ENCODE data around the gene AGBL3.

AGBL3 gene

GRCh38 chr7:135079068-135079467 lies 92.8 kb downstream of the AGBL3 start:
- Histone ChIP-seq H3K9me3 (ENCODE audit: low read length) (no peaks in the 10 kb centered on the region), H3K27me3 (ENCODE audit: control insufficient read depth in 1 of 2, insufficient read depth in 2 of 2, low read length in 2 of 2) (no peaks in the 10 kb centered on the region), H3K4me3 (ENCODE audit: low read depth in 1 of 2, low read length in 2 of 2) (no peak overlapping the region), H3K36me3 (ENCODE audit: insufficient read depth, low read length) (no peaks in the 10 kb centered on the region), H3K27ac (ENCODE audit: low read depth, low read length) (no peak overlapping the region), H3K4me1 (ENCODE audit: insufficient read depth, low read length) (no peaks in the 10 kb centered on the region), H3K9ac (ENCODE audit: low read length) (no peak overlapping the region)

DNA sequence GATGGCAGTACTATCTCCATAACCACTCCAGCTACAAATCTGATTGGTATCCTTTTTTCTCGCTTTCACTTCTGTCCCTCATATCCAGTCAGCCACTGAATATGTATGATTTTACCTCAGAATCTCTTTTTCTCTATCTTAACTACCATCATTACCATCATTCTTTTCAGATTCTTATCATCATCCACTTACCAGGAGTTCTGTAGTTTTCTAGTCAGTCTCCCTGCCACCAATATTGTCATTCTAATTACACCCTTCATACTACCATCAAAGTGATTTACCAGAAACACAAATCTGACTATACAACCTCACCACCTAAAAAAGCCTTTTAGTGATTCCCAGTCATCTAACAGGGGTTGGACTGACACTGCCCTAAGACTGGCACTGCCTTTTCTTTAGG lies 96.7 kb downstream of the AGBL3 start:
- no peak overlapping the region for H3K9ac ChIP-seq (ENCODE audit: low read length)
- no peaks in the 10 kb centered on the region for H3K36me3 ChIP-seq (ENCODE audit: insufficient read depth, low read length)
- H3K27ac ChIP-seq (ENCODE audit: low read depth, low read length): no peak overlapping the region
- H3K4me1 ChIP-seq (ENCODE audit: insufficient read depth, low read length): no peaks in the 10 kb centered on the region
- H3K27me3 ChIP-seq (ENCODE audit: control insufficient read depth in 1 of 2, insufficient read depth in 2 of 2, low read length in 2 of 2): no peaks in the 10 kb centered on the region
- H3K9me3 ChIP-seq (ENCODE audit: low read length): no peaks in the 10 kb centered on the region
- H3K4me3 ChIP-seq (ENCODE audit: low read depth in 1 of 2, low read length in 2 of 2): no peak overlapping the region

- Histone ChIP-seq H3K9me3 (ENCODE audit: low read length) (no peaks in the 10 kb centered on the region), H3K4me3 (ENCODE audit: low read depth in 1 of 2, low read length in 2 of 2) (no peak overlapping the region), H3K9ac (ENCODE audit: low read length) (no peak overlapping the region), H3K36me3 (ENCODE audit: insufficient read depth, low read length) (no peaks in the 10 kb centered on the region), H3K4me1 (ENCODE audit: insufficient read depth, low read length) (no peaks in the 10 kb centered on the region), H3K27me3 (ENCODE audit: control insufficient read depth in 1 of 2, insufficient read depth in 2 of 2, low read length in 2 of 2) (no peaks in the 10 kb centered on the region), H3K27ac (ENCODE audit: low read depth, low read length) (no peak overlapping the region)
These were observed 102.3 kb downstream of the AGBL3 start for GRCh38 chr7:135088566-135088965.

- Histone ChIP-seq H3K4me3 (ENCODE audit: low read depth in 1 of 2, low read length in 2 of 2) (no peak overlapping the region), H3K9ac (ENCODE audit: low read length) (no peak overlapping the region), H3K36me3 (ENCODE audit: insufficient read depth, low read length) (no peaks in the 10 kb centered on the region), H3K9me3 (ENCODE audit: low read length) (no peaks in the 10 kb centered on the region), H3K27ac (ENCODE audit: low read depth, low read length) (no peak overlapping the region), H3K27me3 (ENCODE audit: control insufficient read depth in 1 of 2, insufficient read depth in 2 of 2, low read length in 2 of 2) (no peaks in the 10 kb centered on the region), H3K4me1 (ENCODE audit: insufficient read depth, low read length) (no peaks in the 10 kb centered on the region)
These were observed 105.4 kb downstream of the AGBL3 start for GRCh38 chr7:135091717-135092116.

DNA sequence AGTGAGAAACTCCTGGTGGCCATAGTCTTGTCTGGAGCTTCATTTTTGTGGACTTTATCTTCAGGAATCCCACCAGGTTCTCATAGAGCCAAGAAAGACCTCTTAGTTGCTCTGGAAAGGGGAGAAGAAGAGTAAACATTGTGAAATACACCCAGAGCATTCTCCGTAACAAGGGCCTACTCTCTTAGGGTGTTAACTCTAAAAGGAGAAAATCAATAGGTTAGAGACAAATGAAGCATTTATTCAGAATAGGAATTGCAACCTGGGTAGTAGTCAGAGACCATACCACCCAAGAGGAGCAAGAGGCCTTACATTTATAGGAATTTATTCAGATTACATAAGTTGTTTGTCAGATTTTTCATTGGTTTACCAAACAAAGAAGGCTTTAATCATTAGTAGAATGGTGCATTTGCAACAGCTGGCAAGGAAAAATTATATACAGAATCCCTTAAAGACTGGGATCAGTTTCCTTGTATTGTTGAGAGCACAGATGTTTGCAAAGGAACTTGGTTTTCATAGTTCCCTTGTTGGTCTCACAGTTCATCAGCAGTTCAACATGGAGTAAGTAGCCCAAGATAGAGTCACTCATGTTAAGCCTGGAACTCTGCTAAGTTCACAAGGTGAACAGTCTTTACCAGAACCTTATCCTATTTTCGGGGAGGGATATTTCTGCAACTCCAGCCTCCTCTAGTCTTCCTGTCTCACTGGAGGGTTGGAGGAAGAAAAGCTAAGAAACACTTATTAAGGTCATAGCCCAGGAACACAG lies 108.3 kb downstream of the AGBL3 start:
- Histone ChIP-seq H3K27me3 (ENCODE audit: control insufficient read depth in 1 of 2, insufficient read depth in 2 of 2, low read length in 2 of 2) (no peaks in the 10 kb centered on the region), H3K36me3 (ENCODE audit: insufficient read depth, low read length) (no peaks in the 10 kb centered on the region), H3K9ac (ENCODE audit: low read length) (no peak overlapping the region), H3K4me3 (ENCODE audit: low read depth in 1 of 2, low read length in 2 of 2) (no peak overlapping the region), H3K27ac (ENCODE audit: low read depth, low read length) (no peak overlapping the region), H3K4me1 (ENCODE audit: insufficient read depth, low read length) (no peaks in the 10 kb centered on the region), H3K9me3 (ENCODE audit: low read length) (no peaks in the 10 kb centered on the region)

- H3K4me3 ChIP-seq (ENCODE audit: low read depth in 1 of 2, low read length in 2 of 2): no peak overlapping the region
- H3K27ac ChIP-seq (ENCODE audit: low read depth, low read length): no peak overlapping the region
- H3K27me3 ChIP-seq (ENCODE audit: control insufficient read depth in 1 of 2, insufficient read depth in 2 of 2, low read length in 2 of 2): no peaks in the 10 kb centered on the region
- H3K36me3 ChIP-seq (ENCODE audit: insufficient read depth, low read length): no peaks in the 10 kb centered on the region
- H3K9ac ChIP-seq (ENCODE audit: low read length): no peak overlapping the region
- no peaks in the 10 kb centered on the region for H3K4me1 ChIP-seq (ENCODE audit: insufficient read depth, low read length)
- H3K9me3 ChIP-seq (ENCODE audit: low read length): no peaks in the 10 kb centered on the region
These were observed 109.1 kb downstream of the AGBL3 start for GRCh38 chr7:135095450-135095849.

DNA sequence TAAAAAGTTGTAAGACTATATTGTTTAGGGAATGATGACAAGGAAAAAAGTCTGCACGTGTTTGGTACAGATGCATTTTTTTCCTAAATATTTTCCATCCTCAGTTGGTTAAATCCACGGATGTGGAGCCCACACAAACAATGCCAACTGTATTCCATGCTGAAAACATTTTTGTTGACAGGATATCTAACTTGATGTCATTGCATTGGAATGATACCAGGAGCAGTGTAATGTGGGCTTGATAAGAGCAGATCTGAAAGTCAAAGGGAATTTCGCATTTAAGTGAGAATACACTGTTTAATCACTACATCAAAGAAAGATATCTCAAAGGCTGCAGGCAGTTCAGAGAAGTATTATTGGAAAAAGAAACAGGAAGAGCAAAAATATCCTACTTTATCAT lies 112.1 kb downstream of the AGBL3 start:
- Histone ChIP-seq H3K27ac (ENCODE audit: low read depth, low read length) (no peak overlapping the region), H3K9ac (ENCODE audit: low read length) (no peak overlapping the region), H3K36me3 (ENCODE audit: insufficient read depth, low read length) (no peaks in the 10 kb centered on the region), H3K4me1 (ENCODE audit: insufficient read depth, low read length) (no peaks in the 10 kb centered on the region), H3K9me3 (ENCODE audit: low read length) (no peaks in the 10 kb centered on the region), H3K27me3 (ENCODE audit: control insufficient read depth in 1 of 2, insufficient read depth in 2 of 2, low read length in 2 of 2) (no peaks in the 10 kb centered on the region), H3K4me3 (ENCODE audit: low read depth in 1 of 2, low read length in 2 of 2) (no peak overlapping the region)

DNA sequence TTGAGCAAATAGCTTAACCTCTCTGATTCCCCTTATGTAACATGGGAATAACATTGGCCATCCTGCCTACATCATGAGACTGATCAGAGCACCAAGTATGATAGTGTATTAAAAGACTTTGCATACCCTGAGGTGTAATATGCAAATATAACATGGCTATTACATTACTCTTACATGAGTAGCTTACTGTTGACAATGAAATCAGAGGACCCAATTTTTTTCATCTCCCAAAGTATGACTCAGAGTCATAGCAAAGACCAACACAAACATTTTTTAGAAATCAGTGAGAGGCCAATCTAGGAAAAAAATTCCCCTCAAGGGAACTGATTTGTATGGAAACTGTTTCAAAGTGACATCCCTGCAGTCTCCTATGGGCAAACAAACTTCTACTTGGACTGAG lies 114.5 kb downstream of the AGBL3 start:
- H3K9me3 ChIP-seq (ENCODE audit: low read length): no peaks in the 10 kb centered on the region
- no peaks in the 10 kb centered on the region for H3K27me3 ChIP-seq (ENCODE audit: control insufficient read depth in 1 of 2, insufficient read depth in 2 of 2, low read length in 2 of 2)
- H3K36me3 ChIP-seq (ENCODE audit: insufficient read depth, low read length): no peaks in the 10 kb centered on the region
- no peaks in the 10 kb centered on the region for H3K4me1 ChIP-seq (ENCODE audit: insufficient read depth, low read length)
- no peak overlapping the region for H3K9ac ChIP-seq (ENCODE audit: low read length)
- H3K4me3 ChIP-seq (ENCODE audit: low read depth in 1 of 2, low read length in 2 of 2): no peak overlapping the region
- no peak overlapping the region for H3K27ac ChIP-seq (ENCODE audit: low read depth, low read length)

- Histone ChIP-seq H3K9me3 (ENCODE audit: low read length) (no peaks in the 10 kb centered on the region), H3K4me3 (ENCODE audit: low read depth in 1 of 2, low read length in 2 of 2) (no peak overlapping the region), H3K27ac (ENCODE audit: low read depth, low read length) (no peak overlapping the region), H3K27me3 (ENCODE audit: control insufficient read depth in 1 of 2, insufficient read depth in 2 of 2, low read length in 2 of 2) (no peaks in the 10 kb centered on the region), H3K4me1 (ENCODE audit: insufficient read depth, low read length) (no peaks in the 10 kb centered on the region), H3K36me3 (ENCODE audit: insufficient read depth, low read length) (no peaks in the 10 kb centered on the region), H3K9ac (ENCODE audit: low read length) (no peak overlapping the region)
These were observed 116.1 kb downstream of the AGBL3 start for GRCh38 chr7:135102372-135102771.

DNA sequence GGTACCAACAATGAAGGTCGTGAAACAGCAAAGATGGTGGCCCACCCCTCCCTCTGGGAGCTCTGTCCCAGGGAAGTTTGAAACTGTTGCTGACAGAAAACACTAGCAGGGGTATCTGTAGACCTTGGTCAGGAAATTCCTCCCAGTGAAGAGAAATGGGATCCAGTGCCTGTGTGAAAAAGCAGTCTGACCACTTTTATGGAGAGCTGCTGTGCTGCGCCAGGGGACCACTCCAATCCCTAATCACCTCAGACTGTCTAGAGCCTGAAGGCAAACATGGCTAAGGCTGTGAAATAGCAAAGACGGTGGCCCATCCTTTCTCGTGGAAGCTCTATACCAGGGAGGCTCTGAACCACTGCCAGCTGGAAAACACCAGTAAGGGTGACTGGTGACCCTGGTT lies 123.3 kb downstream of the AGBL3 start:
- Histone ChIP-seq H3K27ac (ENCODE audit: low read depth, low read length) (no peak overlapping the region), H3K9ac (ENCODE audit: low read length) (no peak overlapping the region), H3K27me3 (ENCODE audit: control insufficient read depth in 1 of 2, insufficient read depth in 2 of 2, low read length in 2 of 2) (no peaks in the 10 kb centered on the region), H3K4me1 (ENCODE audit: insufficient read depth, low read length) (no peaks in the 10 kb centered on the region), H3K9me3 (ENCODE audit: low read length) (no peaks in the 10 kb centered on the region), H3K4me3 (ENCODE audit: low read depth in 1 of 2, low read length in 2 of 2) (no peak overlapping the region), H3K36me3 (ENCODE audit: insufficient read depth, low read length) (no peaks in the 10 kb centered on the region)

- Histone ChIP-seq H3K4me1 (ENCODE audit: insufficient read depth, low read length) (no peaks in the 10 kb centered on the region), H3K9me3 (ENCODE audit: low read length) (no peaks in the 10 kb centered on the region), H3K36me3 (ENCODE audit: insufficient read depth, low read length) (no peaks in the 10 kb centered on the region), H3K27me3 (ENCODE audit: control insufficient read depth in 1 of 2, insufficient read depth in 2 of 2, low read length in 2 of 2) (no peaks in the 10 kb centered on the region), H3K4me3 (ENCODE audit: low read depth in 1 of 2, low read length in 2 of 2) (no peak overlapping the region), H3K9ac (ENCODE audit: low read length) (no peak overlapping the region), H3K27ac (ENCODE audit: low read depth, low read length) (no peak overlapping the region)
These were observed 123.7 kb downstream of the AGBL3 start for GRCh38 chr7:135109976-135110375.

- Histone ChIP-seq H3K4me1 (ENCODE audit: insufficient read depth, low read length) (no peaks in the 10 kb centered on the region), H3K9ac (ENCODE audit: low read length) (no peak overlapping the region), H3K27ac (ENCODE audit: low read depth, low read length) (no peak overlapping the region), H3K27me3 (ENCODE audit: control insufficient read depth in 1 of 2, insufficient read depth in 2 of 2, low read length in 2 of 2) (no peaks in the 10 kb centered on the region), H3K9me3 (ENCODE audit: low read length) (no peaks in the 10 kb centered on the region), H3K4me3 (ENCODE audit: low read depth in 1 of 2, low read length in 2 of 2) (no peak overlapping the region), H3K36me3 (ENCODE audit: insufficient read depth, low read length) (no peaks in the 10 kb centered on the region)
These were observed 125.1 kb downstream of the AGBL3 start for GRCh38 chr7:135111379-135111778.

Data from muscle layer of colon (tissue), 2 donors.